Small intestine (tissue), 7 donors: ENCODE data around the gene DHRS13. TPM values are rescaled to one million over a fixed set of nuclear protein-coding genes. Genes with fewer than 3 reads are reported as not detected.
A peak's percentile ranks its signal among the peaks of the same experiment; 100 is the strongest.
"Not testable (repeated sequence)": the region's sequence is repeated elsewhere in the genome, so short reads cannot be mapped to it uniquely, and the experiment has no call there.

ENCODE experiments used
- DNase-seq, 2 donors: peaks; one replicate each; pipeline versions ENCODE4 v3.0.0 to v3.0.0-alpha.2; 2013
- FAIRE-seq: peaks from 2 replicates; lab custom pipeline; 2012; peaks lifted over from hg19 to GRCh38; lab: Jason Lieb, UNC
- H3K27ac ChIP-seq, 3 donors: one replicate each; pipeline ENCODE4 v1.5.1; 2013; ENCODE audit warnings: low read length in 2 of 3, mild to moderate bottlenecking in 2 of 3, control low read depth in 1 of 3, inconsistent platforms in 1 of 3, low read depth in 1 of 3, moderate library complexity in 1 of 3
- H3K27me3 ChIP-seq, 3 donors: one replicate each; pipeline ENCODE4 v1.6.1; 2013; ENCODE audit warnings: low read length in 3 of 3, inconsistent platforms in 1 of 3; ENCODE audit not compliant: control insufficient read depth in 3 of 3, insufficient read depth in 3 of 3
- H3K36me3 ChIP-seq, 3 donors: one replicate each; pipeline ENCODE4 v1.6.1; 2013; ENCODE audit warnings: low read length in 3 of 3, inconsistent platforms in 1 of 3, low read depth in 1 of 3, mild to moderate bottlenecking in 1 of 3, moderate library complexity in 1 of 3; ENCODE audit not compliant: control insufficient read depth in 3 of 3, insufficient read depth in 2 of 3
- H3K4me1 ChIP-seq, 3 donors: one replicate each; pipeline ENCODE4 v1.6.1; 2013; ENCODE audit warnings: low read length in 2 of 3, inconsistent platforms in 1 of 3, low read depth in 1 of 3, mild to moderate bottlenecking in 1 of 3, moderate library complexity in 1 of 3; ENCODE audit not compliant: control insufficient read depth in 3 of 3, insufficient read depth in 2 of 3
- H3K4me3 ChIP-seq, 3 donors: one replicate each; pipeline ENCODE4 v1.5.1; 2013; ENCODE audit warnings: low read length in 3 of 3, control low read depth in 1 of 3, inconsistent platforms in 1 of 3, low read depth in 1 of 3, mild to moderate bottlenecking in 1 of 3, moderate library complexity in 1 of 3
- H3K9me3 ChIP-seq, 2 donors: one replicate each; pipeline ENCODE4 v1.6.1; 2013; ENCODE audit warnings: low read depth in 1 of 2, low read length in 1 of 2; ENCODE audit not compliant: control insufficient read depth in 2 of 2, insufficient read depth in 1 of 2
- WGBS, 3 donors: extraction: QIAGEN DNeasy Blood & Tissue Kit; methylation state at CpG; one replicate each; pipeline ENCODE4 v1.1.7; 2013; 5-methylcytosine and 5-hydroxymethylcytosine counted together
- polyA plus RNA-seq, 4 donors: library from polyadenylated mRNA; stranded (reverse) in 3 of 4; unstranded in 1 of 4; fragments of 200-250 nt in 3 of 4; fragments of 120-200 nt in 1 of 4; gene quantifications; one replicate each; pipeline versions ENCODE4 v1.2.1 to v1.2.3, GENCODE V29; 2013
- donor health status: healthy with polysubstance abuse.
- donor health status: control.
- donor health status: control.
- donor health status: Bipolar disorder and iron deficiency.
- donor health status: healthy.

DHRS13 gene
- polyA plus RNA-seq, 4 donors = 7.3 to 11.3 (median 8.8) TPM

DNA sequence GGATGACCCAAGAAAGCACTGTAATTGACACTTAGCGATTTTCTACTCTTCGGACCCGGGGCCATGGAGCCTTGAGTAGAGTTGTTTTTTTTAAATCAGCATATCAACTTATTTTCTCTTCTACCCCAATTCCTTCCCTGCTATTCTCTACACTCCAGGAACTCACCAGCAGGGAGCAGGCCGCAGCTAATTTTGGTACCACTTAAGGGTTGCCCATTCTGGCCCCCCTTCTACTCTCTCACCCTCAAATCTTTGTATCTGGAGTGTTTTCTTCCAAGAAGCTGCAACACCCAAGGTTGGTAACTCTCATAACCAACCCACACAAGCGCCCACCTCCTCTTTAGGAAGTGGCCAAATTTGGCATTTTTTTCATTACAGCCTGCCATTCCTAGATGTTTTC is 53.6 kb downstream of the DHRS13 start:
- H3K36me3 ChIP-seq = no peaks in the 10 kb centered on the region
- H3K4me1 ChIP-seq = peaks cover 0 to 3% (median 0%) of the 10 kb centered on the region in 3 donors
- H3K4me3 ChIP-seq = no peak overlapping the region
- no peak overlapping the region for H3K27ac ChIP-seq
- 81 to 89% (median 82%) methylated on average over 5 of the region's 5 CpGs for WGBS, 3 donors
- no peaks in the 10 kb centered on the region for H3K9me3 ChIP-seq
- FAIRE-seq (no peak), DNase-seq (no peak)
- H3K27me3 ChIP-seq = no peaks in the 10 kb centered on the region

DNA sequence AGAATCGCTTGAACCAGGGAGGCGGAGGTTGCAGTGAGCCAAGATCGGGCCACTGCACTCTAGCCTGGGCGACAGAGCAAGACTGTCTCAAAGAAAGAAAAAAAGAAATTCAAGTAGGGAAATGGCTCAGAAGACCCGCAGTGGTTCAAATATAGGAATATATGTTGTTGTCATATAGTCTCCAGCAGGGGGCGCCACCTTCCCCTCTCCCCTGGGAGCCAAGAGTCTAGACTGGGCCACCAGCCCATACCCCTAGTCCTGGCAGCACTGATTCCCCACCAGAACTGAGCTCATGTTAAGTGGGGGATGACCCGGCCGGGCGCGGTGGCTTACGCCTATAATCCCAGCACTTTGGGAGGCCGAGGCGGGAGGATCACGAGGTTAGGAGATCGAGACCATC is 54.2 kb downstream of the DHRS13 start:
- H3K36me3 ChIP-seq, FAIRE-seq, H3K9me3 ChIP-seq, H3K4me1 ChIP-seq, H3K27me3 ChIP-seq, H3K4me3 ChIP-seq, H3K27ac ChIP-seq: not testable (repeated sequence)
- DNase-seq = peak; percentile 40 to 50
- 81 to 86% (median 81%) methylated on average over 15 of the region's 15 CpGs for WGBS, 3 donors

Other genes with a start within 250 kb of the DHRS13 start
- gene SDF2, start 241.2 kb downstream of the DHRS13 start, polyA plus RNA-seq = 10 to 100 TPM; 45.4 to 61.8 (median 49.6) TPM
- gene SUPT6H, start 240.9 kb downstream of the DHRS13 start, polyA plus RNA-seq = 10 to 100 TPM; 26.4 to 69.7 (median 29.0) TPM
- gene PROCA1, start 191.2 kb downstream of the DHRS13 start, polyA plus RNA-seq = 1 to 10 TPM; 2.3 to 5.4 (median 4.4) TPM
- 10 to 100 TPM in 3 of 4 donors, 1 to 10 TPM in 1; 4.2 to 76.4 (median 32.2) TPM for gene RAB34, start 185.2 kb downstream of the DHRS13 start, polyA plus RNA-seq
- 1,000 to 10,000 TPM in 3 of 4 donors, 100 to 1,000 TPM in 1; 783 to 1,912 (median 1,526) TPM for gene RPL23A, start 183.1 kb downstream of the DHRS13 start, polyA plus RNA-seq
- gene TLCD1, start 176.8 kb downstream of the DHRS13 start, polyA plus RNA-seq = 10 to 100 TPM; 10.7 to 21.3 (median 11.6) TPM
- 1 to 10 TPM; 3.5 to 5.7 (median 3.6) TPM for gene NEK8, start 174.3 kb downstream of the DHRS13 start, polyA plus RNA-seq
- 100 to 1,000 TPM in 2 of 4 donors, 10 to 100 TPM in 2; 58.8 to 203 (median 128) TPM for gene TRAF4, start 159.1 kb downstream of the DHRS13 start, polyA plus RNA-seq
- gene FAM222B, start 60.3 kb downstream of the DHRS13 start, polyA plus RNA-seq = 10 to 100 TPM in 3 of 4 donors, 1 to 10 TPM in 1; 9.7 to 28.1 (median 13.4) TPM
- 10 to 100 TPM; 38.5 to 48.9 (median 46.7) TPM for gene ERAL1, start 48.1 kb downstream of the DHRS13 start, polyA plus RNA-seq
- gene FLOT2, start 5.3 kb downstream of the DHRS13 start, polyA plus RNA-seq = 10 to 100 TPM; 19.9 to 73.8 (median 36.8) TPM
- gene PHF12, start 48.4 kb upstream of the DHRS13 start, polyA plus RNA-seq = 10 to 100 TPM in 3 of 4 donors, 1 to 10 TPM in 1; 6.5 to 26.1 (median 15.1) TPM
- 1 to 10 TPM in 2 of 4 donors, not detected in 2; 1.1 to 1.4 TPM for gene SEZ6, start 103.0 kb upstream of the DHRS13 start, polyA plus RNA-seq
- gene PIPOX, start 140.1 kb upstream of the DHRS13 start, polyA plus RNA-seq = 10 to 100 TPM in 3 of 4 donors, 1 to 10 TPM in 1; 2.9 to 35.4 (median 12.1) TPM